Liver (tissue), 9 donors: ENCODE measurements around the gene CR1L. TPM values are rescaled to one million over a fixed set of nuclear protein-coding genes. Genes with fewer than 3 reads are reported as not detected.
"Not testable (repeated sequence)": the region's sequence is repeated elsewhere in the genome, so short reads cannot be mapped to it uniquely, and the experiment has no call there.

ENCODE experiments used
- DNase-seq: peaks from one replicate; pipeline ENCODE4 v3.0.0-alpha.2; 2017; ENCODE audit warnings: low spot score
- H3K27ac ChIP-seq, 2 donors: one replicate each; pipeline ENCODE4 v1.7.0; 2013; ENCODE audit warnings: inconsistent platforms in 2 of 2, low read length in 2 of 2, control low read depth in 1 of 2, low read depth in 1 of 2, mild to moderate bottlenecking in 1 of 2
- H3K27me3 ChIP-seq, 4 donors: one replicate each; pipeline versions ENCODE4 v1.6.1 to v1.7.0; 2013; ENCODE audit warnings: low read length in 3 of 4, inconsistent platforms in 1 of 4, mild to moderate bottlenecking in 1 of 4, moderate library complexity in 1 of 4; ENCODE audit not compliant: control insufficient read depth in 4 of 4, insufficient read depth in 4 of 4
- H3K36me3 ChIP-seq, 4 donors: one replicate each; pipeline versions ENCODE4 v1.6.1 to v1.7.0; 2013; ENCODE audit warnings: low read length in 3 of 4, mild to moderate bottlenecking in 3 of 4, low read depth in 1 of 4, moderate library complexity in 1 of 4; ENCODE audit not compliant: control insufficient read depth in 4 of 4, insufficient read depth in 3 of 4
- H3K4me1 ChIP-seq, 4 donors: one replicate each; pipeline versions ENCODE4 v1.6.1 to v1.7.0; 2013; ENCODE audit warnings: low read length in 3 of 4, mild to moderate bottlenecking in 3 of 4, moderate library complexity in 1 of 4; ENCODE audit not compliant: control insufficient read depth in 4 of 4, insufficient read depth in 4 of 4
- H3K4me3 ChIP-seq, 3 donors: one replicate each; pipeline versions ENCODE4 v1.6.1 to v1.7.0; 2013; ENCODE audit warnings: low read length in 3 of 3, control low read depth in 1 of 3, low read depth in 1 of 3, mild to moderate bottlenecking in 1 of 3
- H3K9ac ChIP-seq, 2 donors: one replicate each; pipeline ENCODE4 v1.7.0; 2013; ENCODE audit warnings: low read length in 2 of 2, mild to moderate bottlenecking in 2 of 2, moderate library complexity in 2 of 2, control low read depth in 1 of 2, low read depth in 1 of 2
- H3K9me3 ChIP-seq, 4 donors: one replicate each; pipeline versions ENCODE4 v1.6.1 to v1.7.0; 2013; ENCODE audit warnings: low read length in 3 of 4; ENCODE audit not compliant: control insufficient read depth in 4 of 4
- EGR1 ChIP-seq, 2 donors: IDR thresholded peaks; 2 replicates each; pipeline ENCODE4 v1.6.1; 2016 to 2018; ENCODE audit warnings: antibody characterized with exemption in 2 of 2, low read depth in 2 of 2
- HNF4A ChIP-seq, 2 donors: conservative IDR thresholded peaks; 2 replicates each; pipeline ENCODE4 v1.6.1; 2016; ENCODE audit warnings: antibody characterized with exemption in 2 of 2, mild to moderate bottlenecking in 2 of 2
- NR2F2 ChIP-seq: IDR thresholded peaks from 2 replicates; pipeline ENCODE4 v1.6.1; 2016; ENCODE audit warnings: antibody characterized with exemption
- WGBS: extraction: QIAGEN DNeasy Blood & Tissue Kit; methylation state at CpG from one replicate; pipeline ENCODE4 v1.1.7; 2013; 5-methylcytosine and 5-hydroxymethylcytosine counted together
- polyA plus RNA-seq, 2 donors: library from polyadenylated mRNA; stranded (reverse) in 1 of 2; unstranded in 1 of 2; fragments of 200-250 nt in 1 of 2; fragments of >200 nt in 1 of 2; fragmentation: Nextera tagmentation in 1 of 2; extraction: Ambion mirVana in 1 of 2; gene quantifications; one replicate each; pipeline versions ENCODE4 v1.2.1 to v1.2.3, GENCODE V29; 2013 to 2015
- total RNA-seq, 2 donors: library from RNA; depleted of rRNA; stranded (reverse); fragments of >200 nt; gene quantifications; one replicate each; pipeline ENCODE4 v1.2.3, GENCODE V29; 2014
- donor health status: healthy.
- donor health status: healthy.
- donor health status: healthy.
- donor health status: healthy.
- donor health status: healthy.

The CR1L gene
- total and polyA plus RNA-seq, 4 donors: 0.18 to 30.9 (median 0.42) TPM

- no peaks in the 10 kb centered on the region for H3K9me3 ChIP-seq
- H3K4me3 ChIP-seq: no peak overlapping the region
- H3K36me3 ChIP-seq: peaks cover 0 to 2% (median 0%) of the 10 kb centered on the region in 4 donors
- no peak for DNase-seq
- TF ChIP-seq NR2F2 (no peak), HNF4A (conservative IDR thresholded peaks at IDR 0.05) (no peak), EGR1 (IDR thresholded peaks at IDR 0.05; ENCODE audit: low read depth in 2 of 2) (no peak)
- H3K4me1 ChIP-seq: no peaks in the 10 kb centered on the region
- H3K27me3 ChIP-seq: no peaks in the 10 kb centered on the region
- H3K9ac ChIP-seq: no peak overlapping the region
- H3K27ac ChIP-seq: no peak overlapping the region
These were observed 11.7 kb upstream of the CR1L start for GRCh38 chr1:207633226-207633625.

- not testable (repeated sequence) for DNase-seq, H3K27ac ChIP-seq, H3K36me3 ChIP-seq, H3K4me1 ChIP-seq, H3K27me3 ChIP-seq, H3K9me3 ChIP-seq, H3K9ac ChIP-seq, H3K4me3 ChIP-seq
- 85% methylated on average over 12 of the region's 12 CpGs for WGBS
These were observed 11.1 kb upstream of the CR1L start for GRCh38 chr1:207633699-207634289.

GRCh38 chr1:207634293-207634692, 10.6 kb upstream of the CR1L start:
- H3K9me3 ChIP-seq, H3K4me3 ChIP-seq, H3K27ac ChIP-seq, H3K9ac ChIP-seq, H3K4me1 ChIP-seq, H3K27me3 ChIP-seq, H3K36me3 ChIP-seq, DNase-seq: not testable (repeated sequence)
- 84% methylated on average over 6 of the region's 6 CpGs for WGBS

- H3K9ac ChIP-seq, H3K4me1 ChIP-seq, H3K27me3 ChIP-seq, H3K27ac ChIP-seq, H3K9me3 ChIP-seq, DNase-seq, H3K4me3 ChIP-seq, H3K36me3 ChIP-seq: not testable (repeated sequence)
- 75% methylated on average over 7 of the region's 7 CpGs for WGBS
- TF ChIP-seq NR2F2: peak; percentile 37
These were observed 9.3 kb upstream of the CR1L start for GRCh38 chr1:207635569-207636186.

GRCh38 chr1:207638487-207639145, 6.3 kb upstream of the CR1L start:
- H3K9me3 ChIP-seq, H3K27ac ChIP-seq, H3K27me3 ChIP-seq, H3K4me1 ChIP-seq, H3K4me3 ChIP-seq, H3K36me3 ChIP-seq, DNase-seq, H3K9ac ChIP-seq: not testable (repeated sequence)
- WGBS: 85% methylated on average over 9 of the region's 9 CpGs

GRCh38 chr1:207639362-207639761, 5.6 kb upstream of the CR1L start:
- H3K36me3 ChIP-seq, H3K27me3 ChIP-seq, H3K9me3 ChIP-seq, H3K4me1 ChIP-seq, DNase-seq, H3K27ac ChIP-seq, H3K9ac ChIP-seq, H3K4me3 ChIP-seq: not testable (repeated sequence)
- 57% methylated on average over 5 of the region's 5 CpGs for WGBS
